HL-60 (cell line): Measurements from ENCODE around the gene ACAD10.
"Not testable (repeated sequence)": the region's sequence is repeated elsewhere in the genome, so short reads cannot be mapped to it uniquely, and the experiment has no call there.

Source experiments
- DNase-seq, 2 experiments: peaks; one replicate each; pipeline ENCODE4 v3.0.0-alpha.2; 2010 to 2020; ENCODE audit warnings: low read depth in 1 of 2, low spot score in 1 of 2
- H3K27ac ChIP-seq: fragments of 250-450 bp; sonication (Bioruptor Pico); replicated peaks from 2 replicates; pipeline ENCODE4 v1.5.1; 2020; ENCODE audit warnings: mild to moderate bottlenecking, moderate library complexity
- H3K27me3 ChIP-seq: fragments of 250-450 bp; sonication (Bioruptor Pico); 2 replicates; pipeline ENCODE4 v1.5.1; 2021; ENCODE audit warnings: mild to moderate bottlenecking, moderate library complexity; ENCODE audit not compliant: insufficient read depth, poor library complexity, severe bottlenecking
- H3K4me3 ChIP-seq: replicated peaks from 2 replicates; pipeline ENCODE4 v1.5.1; 2011; ENCODE audit warnings: mild to moderate bottlenecking, control low read depth, low read length; ENCODE audit not compliant: insufficient read depth
- CTCF ChIP-seq: IDR thresholded peaks from one replicate; pipeline ENCODE4 v1.5.1; 2011; ENCODE audit warnings: low read length, control low read depth, inconsistent platforms; ENCODE audit not compliant: insufficient read depth
- GABPA ChIP-seq: IDR thresholded peaks from 2 replicates; pipeline ENCODE4 v1.6.1; 2012; ENCODE audit warnings: low read depth
- POLR2AphosphoS5 ChIP-seq: IDR thresholded peaks from 2 replicates; pipeline ENCODE4 v1.6.1; 2012; ENCODE audit warnings: low read depth
- SPI1 ChIP-seq: IDR thresholded peaks from 2 replicates; pipeline ENCODE4 v1.6.1; 2012; ENCODE audit warnings: low read depth, mild to moderate bottlenecking, borderline replicate concordance
- TF ChIP-seq, protein P1 (sequence below): IDR thresholded peaks from 2 replicates; pipeline ENCODE4 v1.6.1; 2012; ENCODE audit warnings: low read depth; ENCODE audit not compliant: insufficient replicate concordance

The ACAD10 gene

DNA sequence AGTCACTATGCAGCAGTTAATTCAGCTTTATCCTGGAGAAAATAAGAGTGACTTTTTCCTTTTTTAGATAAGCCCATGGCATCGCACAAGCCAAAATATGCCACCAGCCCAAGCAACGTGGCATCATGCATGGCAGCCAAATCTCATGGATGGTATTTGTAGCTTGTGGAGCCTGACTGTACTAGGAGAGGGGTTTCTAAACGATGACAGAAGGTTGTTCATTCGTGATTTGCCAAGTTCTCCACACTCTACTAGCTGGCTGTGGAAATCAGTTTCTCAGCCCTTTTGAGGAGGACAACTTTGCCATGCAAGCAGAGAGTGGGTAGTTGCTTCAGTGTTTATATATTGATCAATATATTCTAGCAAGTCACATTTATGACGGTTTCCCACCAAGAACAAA lies 45.3 kb upstream of the ACAD10 start:
- Histone ChIP-seq H3K27me3 (no peaks in the 10 kb centered on the region), H3K27ac (no peak overlapping the region), H3K4me3 (no peak overlapping the region)
- no peak for DNase-seq
- TF ChIP-seq GABPA (no peak), SPI1 (no peak)

DNA sequence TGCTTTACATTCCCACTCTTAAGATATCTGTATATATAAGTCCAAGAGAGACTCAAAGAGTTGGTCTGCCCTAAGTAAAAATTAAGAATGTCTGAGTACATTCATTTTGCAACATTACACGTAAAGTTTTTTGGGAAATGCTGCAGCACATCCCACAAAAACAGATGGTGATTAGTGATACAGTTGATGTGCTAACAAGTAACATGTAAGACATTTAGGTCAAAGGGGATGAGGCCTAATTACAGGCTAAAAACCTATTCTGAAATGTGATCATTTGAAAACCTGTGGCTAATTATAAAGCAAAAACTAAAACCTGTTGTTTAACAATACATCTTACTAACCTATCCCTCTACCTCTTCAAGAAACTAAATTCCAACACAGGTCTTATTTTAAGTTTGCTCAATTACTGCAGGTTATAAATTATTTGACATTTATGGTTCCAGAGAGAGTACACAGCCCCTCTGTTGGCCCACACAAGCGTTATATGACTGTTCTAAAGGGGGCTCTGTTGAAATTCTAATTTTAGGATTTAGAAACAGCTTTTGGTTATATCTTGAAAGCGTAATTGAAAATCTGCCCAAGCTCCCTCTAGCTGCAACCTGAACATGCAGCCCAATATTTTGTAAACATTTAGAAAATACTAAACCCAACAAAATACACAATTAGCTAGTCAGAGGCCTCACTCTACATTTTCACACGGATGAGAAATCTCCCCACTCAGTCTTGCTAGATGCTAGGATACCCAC lies 43.0 kb upstream of the ACAD10 start:
- no peaks in the 10 kb centered on the region for H3K27me3 ChIP-seq
- no peak overlapping the region for H3K4me3 ChIP-seq
- DNase-seq = no peak
- no peak for TF ChIP-seq GABPA
- TF ChIP-seq, protein P1, sequence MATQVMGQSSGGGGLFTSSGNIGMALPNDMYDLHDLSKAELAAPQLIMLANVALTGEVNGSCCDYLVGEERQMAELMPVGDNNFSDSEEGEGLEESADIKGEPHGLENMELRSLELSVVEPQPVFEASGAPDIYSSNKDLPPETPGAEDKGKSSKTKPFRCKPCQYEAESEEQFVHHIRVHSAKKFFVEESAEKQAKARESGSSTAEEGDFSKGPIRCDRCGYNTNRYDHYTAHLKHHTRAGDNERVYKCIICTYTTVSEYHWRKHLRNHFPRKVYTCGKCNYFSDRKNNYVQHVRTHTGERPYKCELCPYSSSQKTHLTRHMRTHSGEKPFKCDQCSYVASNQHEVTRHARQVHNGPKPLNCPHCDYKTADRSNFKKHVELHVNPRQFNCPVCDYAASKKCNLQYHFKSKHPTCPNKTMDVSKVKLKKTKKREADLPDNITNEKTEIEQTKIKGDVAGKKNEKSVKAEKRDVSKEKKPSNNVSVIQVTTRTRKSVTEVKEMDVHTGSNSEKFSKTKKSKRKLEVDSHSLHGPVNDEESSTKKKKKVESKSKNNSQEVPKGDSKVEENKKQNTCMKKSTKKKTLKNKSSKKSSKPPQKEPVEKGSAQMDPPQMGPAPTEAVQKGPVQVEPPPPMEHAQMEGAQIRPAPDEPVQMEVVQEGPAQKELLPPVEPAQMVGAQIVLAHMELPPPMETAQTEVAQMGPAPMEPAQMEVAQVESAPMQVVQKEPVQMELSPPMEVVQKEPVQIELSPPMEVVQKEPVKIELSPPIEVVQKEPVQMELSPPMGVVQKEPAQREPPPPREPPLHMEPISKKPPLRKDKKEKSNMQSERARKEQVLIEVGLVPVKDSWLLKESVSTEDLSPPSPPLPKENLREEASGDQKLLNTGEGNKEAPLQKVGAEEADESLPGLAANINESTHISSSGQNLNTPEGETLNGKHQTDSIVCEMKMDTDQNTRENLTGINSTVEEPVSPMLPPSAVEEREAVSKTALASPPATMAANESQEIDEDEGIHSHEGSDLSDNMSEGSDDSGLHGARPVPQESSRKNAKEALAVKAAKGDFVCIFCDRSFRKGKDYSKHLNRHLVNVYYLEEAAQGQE = no peak
- TF ChIP-seq POLR2AphosphoS5 = no peak
- no peak for TF ChIP-seq CTCF
- no peak for TF ChIP-seq SPI1
- H3K27ac ChIP-seq = no peak overlapping the region

GRCh38 chr12:111643427-111643826 lies 42.4 kb upstream of the ACAD10 start:
- TF ChIP-seq SPI1 (no peak), POLR2AphosphoS5 (no peak)
- H3K4me3 ChIP-seq = no peak overlapping the region
- DNase-seq = no peak
- H3K27me3 ChIP-seq = no peaks in the 10 kb centered on the region
- H3K27ac ChIP-seq = no peak overlapping the region

- no peaks in the 10 kb centered on the region for H3K27me3 ChIP-seq
- TF ChIP-seq CTCF (no peak), GABPA (no peak), POLR2AphosphoS5 (no peak), SPI1 (no peak)
- TF ChIP-seq, protein P1 = no peak
- H3K27ac ChIP-seq = no peak overlapping the region
- DNase-seq = no peak
- H3K4me3 ChIP-seq = no peak overlapping the region
Measured at GRCh38 chr12:111645433-111645832, 40.4 kb upstream of the ACAD10 start.

- TF ChIP-seq, protein P1 = no peak
- TF ChIP-seq POLR2AphosphoS5 (no peak), GABPA (no peak), CTCF (no peak), SPI1 (no peak)
Measured at GRCh38 chr12:111650912-111651311, 34.9 kb upstream of the ACAD10 start.

DNA sequence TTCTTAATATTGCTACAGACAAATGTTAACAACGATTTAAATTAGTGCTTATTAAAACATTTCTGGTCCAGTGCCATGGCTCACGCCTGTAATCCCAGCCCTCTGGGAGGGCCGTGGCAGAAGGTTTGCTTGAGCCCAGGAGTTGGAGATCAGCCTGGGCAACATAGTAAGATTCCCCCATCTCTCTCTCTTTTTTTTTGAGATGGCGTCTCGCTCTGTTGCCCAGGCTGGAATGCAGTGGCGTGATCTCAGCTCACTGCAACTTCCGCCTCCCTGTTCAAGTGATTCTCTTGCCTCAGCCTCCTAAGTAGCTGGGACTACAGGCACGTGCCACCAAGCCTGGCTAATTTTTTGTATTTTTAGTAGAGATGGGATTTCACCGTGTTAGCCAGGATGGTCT lies 33.3 kb upstream of the ACAD10 start:
- not testable (repeated sequence) for H3K27me3 ChIP-seq, DNase-seq, H3K27ac ChIP-seq, H3K4me3 ChIP-seq

More at GRCh38 chr12:111650912-111651311, 34.9 kb upstream of the ACAD10 start:
- H3K4me3 ChIP-seq = no peak overlapping the region
- H3K27me3 ChIP-seq = no peaks in the 10 kb centered on the region
- no peak overlapping the region for H3K27ac ChIP-seq
- no peak for DNase-seq
